CD4-positive, alpha-beta T cell treated with Interleukin-4 for 4 hours (primary cell): Measurements from ENCODE around the gene HSPA14.
"Not testable (repeated sequence)": the region's sequence is repeated elsewhere in the genome, so short reads cannot be mapped to it uniquely, and the experiment has no call there.

Experiments
- DNase-seq: peaks from one replicate; pipeline ENCODE4 v3.0.0-alpha.2; 2020

HSPA14 gene

DNA sequence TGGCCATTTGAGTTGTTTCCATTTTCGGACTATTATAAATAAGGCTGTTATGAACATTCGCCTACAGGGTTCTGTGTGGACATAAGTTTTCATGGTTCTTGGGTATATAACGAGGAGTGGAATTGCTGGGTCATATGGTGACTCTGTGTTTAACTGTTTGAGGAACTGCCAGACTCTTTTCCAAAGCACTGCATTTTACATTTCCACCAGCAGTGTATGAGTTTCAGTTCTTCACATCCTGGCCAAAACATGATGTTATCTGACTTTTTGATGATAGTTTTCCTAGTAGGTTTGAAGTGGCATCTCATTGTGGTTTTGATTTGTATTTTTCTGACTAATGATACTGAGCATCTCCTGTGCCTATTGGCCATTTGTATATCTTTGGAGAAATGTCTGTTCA lies 46.0 kb downstream of the HSPA14 start:
- no peak for DNase-seq

DNA sequence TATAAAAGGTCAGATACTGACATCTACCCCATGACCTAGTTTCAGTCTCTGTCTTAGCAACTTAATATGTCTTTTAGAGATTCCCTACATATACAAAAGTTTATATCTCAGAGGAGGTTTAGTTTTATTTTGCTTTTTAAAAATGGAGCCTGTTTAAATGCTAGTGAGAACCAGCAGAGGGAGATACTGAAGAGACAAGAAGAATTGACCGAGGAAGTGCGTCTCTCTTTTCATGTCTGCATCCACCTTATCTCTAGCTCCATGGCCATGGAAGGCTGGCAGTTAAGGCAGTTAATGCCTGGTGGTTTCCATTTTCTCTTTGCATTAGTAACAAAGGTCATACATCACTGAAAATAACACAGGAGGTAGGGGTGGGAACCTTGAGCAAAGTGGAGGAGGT lies 51.2 kb downstream of the HSPA14 start:
- no peak for DNase-seq

- DNase-seq, result no peak
Measured at GRCh38 chr10:14891151-14891550, 53.0 kb downstream of the HSPA14 start.

DNA sequence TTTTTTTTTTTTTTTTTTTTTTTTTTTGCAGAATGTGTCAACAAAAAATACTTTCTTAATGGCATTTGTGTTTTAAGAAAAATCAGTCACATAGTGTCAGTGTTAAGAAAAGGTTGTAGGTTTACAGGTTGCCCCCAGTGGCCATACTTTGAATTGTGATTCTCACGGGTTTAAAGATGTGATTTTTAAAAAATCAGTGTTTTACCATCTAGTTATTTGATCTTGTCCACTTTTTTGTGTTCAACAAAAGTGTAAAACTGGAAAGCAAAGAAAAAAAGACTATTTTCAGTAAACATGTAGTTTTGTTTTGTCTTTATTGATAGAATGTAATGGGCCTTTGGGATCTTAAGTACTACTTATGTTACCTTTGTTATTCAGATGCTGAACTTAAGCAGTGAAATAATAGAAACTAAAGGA lies 66.2 kb downstream of the HSPA14 start:
- DNase-seq, result peak; percentile 31

GRCh38 chr10:14904864-14905263 lies 66.8 kb downstream of the HSPA14 start:
- no peak for DNase-seq

DNA sequence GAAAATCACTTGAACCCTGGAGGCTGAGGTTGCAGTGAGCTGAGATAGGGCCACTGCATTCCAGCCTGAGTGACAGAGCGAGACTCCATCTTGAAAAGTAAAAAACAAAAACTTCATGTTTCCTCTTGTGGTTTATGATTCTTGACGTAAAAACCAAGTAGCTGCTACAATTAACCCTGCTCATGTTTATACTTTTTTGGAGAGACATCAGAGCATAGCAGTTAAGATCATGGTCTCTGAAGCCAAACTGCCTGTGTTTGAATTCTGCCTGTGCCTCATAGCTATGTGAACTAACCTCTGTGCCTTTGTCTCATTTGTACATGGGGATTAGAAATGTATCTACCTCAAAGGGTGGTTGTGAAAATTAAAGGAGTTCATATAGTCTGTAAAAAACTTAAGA lies 67.8 kb downstream of the HSPA14 start:
- no peak for DNase-seq

DNA sequence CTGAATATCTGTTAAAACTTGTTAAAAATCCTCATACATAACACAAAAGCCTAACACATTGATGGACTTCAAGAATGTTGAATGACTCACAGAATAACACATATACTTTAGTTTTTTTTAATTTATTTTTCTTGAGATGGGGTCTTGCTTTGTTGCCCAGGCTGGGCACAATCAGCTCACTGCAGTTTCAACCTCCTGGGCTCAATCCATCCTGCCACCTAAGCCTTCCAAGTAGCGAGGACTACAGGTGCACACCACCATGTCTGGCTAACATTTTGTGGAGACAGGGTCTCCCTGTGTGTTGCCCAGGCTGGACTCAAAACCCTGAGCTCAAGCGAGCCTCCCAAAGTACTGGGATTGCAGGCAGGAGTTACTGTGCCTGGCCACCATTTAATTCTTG lies 68.7 kb downstream of the HSPA14 start:
- no peak for DNase-seq

DNA sequence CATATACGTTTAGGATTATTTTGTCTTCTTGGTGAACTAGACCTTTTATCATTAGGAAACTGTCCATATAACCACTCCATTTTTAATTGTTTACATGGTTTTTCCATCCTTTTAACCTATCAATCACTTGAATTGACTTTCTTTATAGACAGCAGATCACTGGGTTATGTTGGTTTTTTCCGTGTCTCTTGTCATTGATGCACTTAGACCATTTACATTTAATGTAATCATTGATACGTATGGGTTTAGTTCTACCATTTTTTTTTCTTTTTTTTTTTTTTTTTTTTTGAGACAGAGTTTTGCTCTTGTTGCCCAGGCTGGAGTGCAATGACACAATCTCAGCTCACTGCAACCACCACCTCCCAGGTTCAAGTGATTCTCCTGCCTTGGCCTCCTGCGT lies 69.5 kb downstream of the HSPA14 start:
- DNase-seq, result not testable (repeated sequence)

DNA sequence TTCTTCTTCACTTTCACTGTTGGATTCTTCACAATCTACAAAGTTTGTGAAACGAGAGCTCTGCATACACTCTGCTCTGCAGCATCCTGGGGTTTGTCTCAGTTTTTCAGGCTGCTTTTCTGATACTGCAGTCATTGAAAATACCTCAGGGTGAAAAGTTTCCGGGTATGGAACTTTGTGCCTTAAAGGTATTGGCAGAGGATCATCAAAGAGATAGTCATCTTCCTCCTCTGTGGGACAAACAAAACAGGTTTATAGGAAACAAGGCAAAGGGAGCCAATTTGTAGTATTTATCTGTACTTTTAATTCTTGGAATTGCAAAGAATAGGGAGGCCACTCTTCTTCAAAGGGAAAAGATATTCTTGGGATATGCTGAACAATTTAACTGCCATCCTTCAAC lies 71.0 kb downstream of the HSPA14 start:
- no peak for DNase-seq

DNA sequence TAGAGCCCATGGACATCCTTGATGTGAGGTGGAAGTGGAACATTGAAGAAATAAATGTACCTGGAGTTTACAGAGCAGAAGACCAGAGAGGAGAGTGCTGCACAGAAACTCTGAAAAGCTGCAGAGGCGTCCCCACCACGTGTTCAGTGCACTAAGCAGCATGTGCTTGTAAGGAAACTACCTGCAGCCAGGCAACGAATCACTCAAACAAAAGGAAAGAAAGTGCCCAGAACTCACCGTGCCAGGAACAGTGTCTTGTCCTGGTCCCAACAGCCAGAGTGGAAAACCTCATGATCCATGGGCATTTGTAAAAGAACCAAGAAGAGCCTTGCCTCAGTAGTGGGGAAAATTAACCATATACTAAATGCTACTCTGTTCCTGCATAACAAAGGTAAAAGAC lies 72.8 kb downstream of the HSPA14 start:
- no peak for DNase-seq

- DNase-seq, result no peak
Measured at GRCh38 chr10:14911801-14912200, 73.7 kb downstream of the HSPA14 start.

- DNase-seq, result no peak
Measured at GRCh38 chr10:14916600-14916999, 78.5 kb downstream of the HSPA14 start.

DNA sequence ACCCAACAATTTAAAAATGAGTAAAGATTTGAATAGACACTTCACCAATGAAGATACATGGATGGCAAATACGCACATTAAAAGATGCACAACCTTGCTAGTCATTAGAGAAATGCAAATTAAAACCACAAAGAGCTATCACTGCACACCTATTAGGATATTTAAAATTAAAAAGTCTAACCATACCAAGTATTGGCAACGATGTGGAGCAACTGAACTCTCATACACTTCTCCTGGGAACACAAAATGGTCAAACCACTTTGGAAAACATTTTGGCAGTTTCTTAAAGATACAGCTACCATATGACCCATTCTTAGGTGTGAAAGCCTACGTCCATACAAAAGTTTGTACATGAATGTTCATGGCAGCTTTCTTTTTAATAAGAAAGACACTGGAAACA lies 79.7 kb downstream of the HSPA14 start:
- DNase-seq, result no peak

- no peak for DNase-seq
Measured at GRCh38 chr10:14918964-14919363, 80.9 kb downstream of the HSPA14 start.
